ENCODE data around the gene RFX2. TPM values are rescaled to one million over a fixed set of nuclear protein-coding genes. Genes with fewer than 3 reads are reported as not detected.

RFX2 gene
- total RNA-seq, 1 experiment from 2014 or later, result 10.5 TPM

- Histone ChIP-seq H3K27me3 (ENCODE audit: low read length) (no peaks in the 10 kb centered on the region), H3K9me3 (ENCODE audit: low read length) (no peaks in the 10 kb centered on the region), H3F3A (ENCODE audit: low read length, unreplicated experiment) (no peaks in the 10 kb centered on the region), H3K9ac (ENCODE audit: low read length) (no peak overlapping the region), H2AFZ (ENCODE audit: low read length) (no peak overlapping the region), H3K36me3 (ENCODE audit: low read depth, low read length) (peaks cover 15% of the 10 kb centered on the region), H3K27ac (ENCODE audit: low read length) (no peak overlapping the region), H3K4me1 (ENCODE audit: insufficient read depth, low read length) (no peaks in the 10 kb centered on the region), H3K4me2 (ENCODE audit: low read length) (no peak overlapping the region), H3K79me2 (ENCODE audit: low read length) (peaks cover 100% of the 10 kb centered on the region), H4K20me1 (ENCODE audit: low read length) (peaks cover 60% of the 10 kb centered on the region), H3K4me3 (ENCODE audit: low read length) (no peak overlapping the region), H3K9me2 (replicated peaks; ENCODE audit: low read length) (no peaks in the 10 kb centered on the region)
- DNase-seq (no peak), ATAC-seq (no peak)
- TF ChIP-seq EZH2 (IDR thresholded peaks at IDR 0.05; ENCODE audit: low read length, unreplicated experiment) (no peak), EZH2phosphoT487 (IDR thresholded peaks at IDR 0.05; ENCODE audit: borderline replicate concordance, low read length) (no peak)
- TF ChIP-seq, protein P1, sequence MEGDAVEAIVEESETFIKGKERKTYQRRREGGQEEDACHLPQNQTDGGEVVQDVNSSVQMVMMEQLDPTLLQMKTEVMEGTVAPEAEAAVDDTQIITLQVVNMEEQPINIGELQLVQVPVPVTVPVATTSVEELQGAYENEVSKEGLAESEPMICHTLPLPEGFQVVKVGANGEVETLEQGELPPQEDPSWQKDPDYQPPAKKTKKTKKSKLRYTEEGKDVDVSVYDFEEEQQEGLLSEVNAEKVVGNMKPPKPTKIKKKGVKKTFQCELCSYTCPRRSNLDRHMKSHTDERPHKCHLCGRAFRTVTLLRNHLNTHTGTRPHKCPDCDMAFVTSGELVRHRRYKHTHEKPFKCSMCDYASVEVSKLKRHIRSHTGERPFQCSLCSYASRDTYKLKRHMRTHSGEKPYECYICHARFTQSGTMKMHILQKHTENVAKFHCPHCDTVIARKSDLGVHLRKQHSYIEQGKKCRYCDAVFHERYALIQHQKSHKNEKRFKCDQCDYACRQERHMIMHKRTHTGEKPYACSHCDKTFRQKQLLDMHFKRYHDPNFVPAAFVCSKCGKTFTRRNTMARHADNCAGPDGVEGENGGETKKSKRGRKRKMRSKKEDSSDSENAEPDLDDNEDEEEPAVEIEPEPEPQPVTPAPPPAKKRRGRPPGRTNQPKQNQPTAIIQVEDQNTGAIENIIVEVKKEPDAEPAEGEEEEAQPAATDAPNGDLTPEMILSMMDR (conservative IDR thresholded peaks at IDR 0.05; ENCODE audit: low read depth, low read length), result no peak
- intact Hi-C loops (cut with micrococcal nuclease), result no loop called here
- ChIA-PET POLR2A (ENCODE audit: unreplicated experiment) (interaction anchor here (0.6 kb wide), 2 partner anchors 49 to 237 kb away, joined by 4 read pairs; partner anchors contain the start of gene VMAC), CTCF (interaction anchor here (0.6 kb wide), 1 partner anchor 69 kb away, joined by 3 read pairs; no protein-coding TSS in a partner anchor)
- BruUV-seq (replicated peaks), result no TSS peak
These were observed 157.2 kb downstream of the RFX2 start for GRCh38 chr19:5953030-5953589.

DNA sequence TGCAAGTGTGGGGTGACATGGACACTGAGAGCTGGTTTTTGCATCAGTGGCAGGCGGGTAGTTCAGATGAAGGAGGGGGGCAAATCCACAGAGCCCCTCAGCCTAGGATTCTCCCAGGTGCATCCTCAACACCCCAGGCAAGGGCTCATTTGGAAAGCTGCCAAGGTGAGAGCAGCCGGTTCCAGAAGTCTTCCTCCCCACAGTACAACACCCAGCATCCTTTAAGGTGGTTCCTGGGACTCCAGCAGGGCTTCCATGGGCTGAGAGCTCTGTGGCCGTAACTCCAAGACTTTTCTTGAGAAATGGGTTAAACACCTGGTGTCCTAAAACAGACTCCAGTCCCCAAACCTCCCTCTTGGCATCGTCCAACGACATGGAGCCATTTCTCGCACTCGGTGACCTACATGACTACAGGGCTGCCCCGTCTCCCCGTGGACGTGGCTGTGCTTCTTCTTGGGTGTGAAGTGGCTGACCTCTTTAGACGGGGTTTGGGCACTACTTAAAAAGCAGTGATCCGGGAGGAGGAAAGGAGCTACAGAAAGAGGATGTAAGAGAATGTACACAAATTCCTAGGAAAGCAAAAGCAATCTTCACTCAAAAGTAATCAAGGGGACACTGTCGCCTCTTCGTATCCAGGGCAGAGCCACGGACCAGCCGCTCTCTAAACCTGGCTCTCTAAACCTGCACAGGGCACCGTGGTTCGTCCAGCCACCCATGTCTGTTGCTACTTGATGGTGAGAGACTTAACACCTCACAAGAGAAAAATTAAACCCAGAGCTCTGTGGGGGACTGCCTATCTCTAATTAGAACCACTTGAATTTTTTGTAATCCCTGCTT, 157.9 kb downstream of the RFX2 start:
- Histone ChIP-seq H3K79me2 (ENCODE audit: low read length) (peaks cover 100% of the 10 kb centered on the region), H3K36me3 (ENCODE audit: low read depth, low read length) (peaks cover 20% of the 10 kb centered on the region), H3K4me1 (ENCODE audit: insufficient read depth, low read length) (no peaks in the 10 kb centered on the region), H3K4me2 (ENCODE audit: low read length) (no peak overlapping the region), H3K9ac (ENCODE audit: low read length) (no peak overlapping the region), H3K27ac (ENCODE audit: low read length) (no peak overlapping the region), H4K20me1 (ENCODE audit: low read length) (peaks cover 55% of the 10 kb centered on the region), H3K9me3 (ENCODE audit: low read length) (no peaks in the 10 kb centered on the region), H3F3A (ENCODE audit: low read length, unreplicated experiment) (no peaks in the 10 kb centered on the region), H3K4me3 (ENCODE audit: low read length) (no peak overlapping the region), H3K9me2 (replicated peaks; ENCODE audit: low read length) (no peaks in the 10 kb centered on the region), H3K27me3 (ENCODE audit: low read length) (no peaks in the 10 kb centered on the region), H2AFZ (ENCODE audit: low read length) (no peak overlapping the region)
- intact Hi-C loops (cut with micrococcal nuclease), result no loop called here
- CTCF ChIA-PET, result interaction anchor here (0.6 kb wide), 1 partner anchor 70 kb away, joined by 3 read pairs; no protein-coding TSS in a partner anchor
- POLR2A ChIA-PET (ENCODE audit: unreplicated experiment), result interaction anchor here (0.6 kb wide), 1 partner anchor 236 kb away, joined by 4 read pairs; no protein-coding TSS in a partner anchor
- no TSS peak for BruUV-seq (replicated peaks)
- TF ChIP-seq EZH2phosphoT487 (IDR thresholded peaks at IDR 0.05; ENCODE audit: borderline replicate concordance, low read length), result no peak
- TF ChIP-seq, protein P1 (conservative IDR thresholded peaks at IDR 0.05; ENCODE audit: low read depth, low read length), result no peak
- ATAC-seq, result no peak
- DNase-seq, result no peak

All from PC-3 (cell line).